HepG2 (cell line): Measurements from ENCODE around the gene DAB1.

Experiments used
- CBX5 ChIP-seq: sonication (generic); formaldehyde crosslinking; IDR thresholded peaks from 2 replicates; pipeline ENCODE4 v1.4.0; 2020; ENCODE audit warnings: missing genetic modification reagents, borderline replicate concordance
- XRCC5 ChIP-seq: fragments of 200-400 bp; formaldehyde crosslinking; optimal IDR thresholded peaks from 2 replicates; pipeline ENCODE3; 2017; ENCODE audit warnings: mild to moderate bottlenecking, low read length
- ZNF124 ChIP-seq: sonication (generic); formaldehyde crosslinking; IDR thresholded peaks from 2 replicates; pipeline ENCODE4 v1.4.0; 2020; ENCODE audit warnings: missing genetic modification reagents
- TF ChIP-seq, protein P1 (sequence below): sonication (generic); formaldehyde crosslinking; IDR thresholded peaks from 2 replicates; pipeline ENCODE4 v1.5.0; 2020; ENCODE audit warnings: mild to moderate bottlenecking, missing genetic modification reagents, moderate library complexity
- TF ChIP-seq, protein P2 (sequence below): sonication (generic); formaldehyde crosslinking; IDR thresholded peaks from 2 replicates; pipeline ENCODE4 v1.4.0; 2020; ENCODE audit warnings: missing genetic modification reagents

DNA sequence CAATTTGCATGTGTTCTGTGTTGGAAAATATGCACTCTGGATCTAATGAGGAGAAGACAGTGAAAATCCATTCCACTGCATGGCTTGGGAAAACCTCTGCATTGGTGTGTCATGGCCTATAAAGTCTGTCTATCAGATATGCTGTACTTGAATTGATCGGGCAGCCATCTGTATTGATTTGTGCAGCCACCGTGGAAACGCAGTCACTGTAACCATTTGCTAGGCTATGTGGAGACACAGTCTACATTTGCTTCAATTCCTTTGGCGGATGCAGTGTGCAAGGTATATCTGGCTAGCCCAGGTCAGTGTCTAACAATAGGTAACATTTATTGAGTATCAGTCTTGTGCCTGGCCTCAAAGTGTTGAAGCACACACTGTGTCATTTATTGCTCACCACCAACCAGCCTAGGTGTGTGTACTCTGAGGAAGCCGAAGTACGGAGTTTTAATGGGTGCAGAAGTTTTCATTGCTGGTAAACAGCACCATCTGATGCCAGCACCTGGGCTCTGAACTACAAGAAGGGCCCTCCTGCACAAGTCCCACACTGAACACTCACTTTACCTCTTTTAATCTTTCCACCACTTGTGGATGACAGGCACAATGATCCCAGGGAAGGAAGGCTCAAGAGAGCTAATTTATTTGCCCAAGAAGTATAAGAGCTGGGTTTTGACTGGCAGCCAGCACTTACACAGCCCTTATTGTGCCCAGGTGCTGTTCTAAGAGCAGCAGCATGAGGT is 83.4 kb downstream of the DAB1 start:
- TF ChIP-seq, protein P1, sequence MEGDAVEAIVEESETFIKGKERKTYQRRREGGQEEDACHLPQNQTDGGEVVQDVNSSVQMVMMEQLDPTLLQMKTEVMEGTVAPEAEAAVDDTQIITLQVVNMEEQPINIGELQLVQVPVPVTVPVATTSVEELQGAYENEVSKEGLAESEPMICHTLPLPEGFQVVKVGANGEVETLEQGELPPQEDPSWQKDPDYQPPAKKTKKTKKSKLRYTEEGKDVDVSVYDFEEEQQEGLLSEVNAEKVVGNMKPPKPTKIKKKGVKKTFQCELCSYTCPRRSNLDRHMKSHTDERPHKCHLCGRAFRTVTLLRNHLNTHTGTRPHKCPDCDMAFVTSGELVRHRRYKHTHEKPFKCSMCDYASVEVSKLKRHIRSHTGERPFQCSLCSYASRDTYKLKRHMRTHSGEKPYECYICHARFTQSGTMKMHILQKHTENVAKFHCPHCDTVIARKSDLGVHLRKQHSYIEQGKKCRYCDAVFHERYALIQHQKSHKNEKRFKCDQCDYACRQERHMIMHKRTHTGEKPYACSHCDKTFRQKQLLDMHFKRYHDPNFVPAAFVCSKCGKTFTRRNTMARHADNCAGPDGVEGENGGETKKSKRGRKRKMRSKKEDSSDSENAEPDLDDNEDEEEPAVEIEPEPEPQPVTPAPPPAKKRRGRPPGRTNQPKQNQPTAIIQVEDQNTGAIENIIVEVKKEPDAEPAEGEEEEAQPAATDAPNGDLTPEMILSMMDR (CRISPR knock-in tag) = peak; percentile 59
- TF ChIP-seq, protein P2, sequence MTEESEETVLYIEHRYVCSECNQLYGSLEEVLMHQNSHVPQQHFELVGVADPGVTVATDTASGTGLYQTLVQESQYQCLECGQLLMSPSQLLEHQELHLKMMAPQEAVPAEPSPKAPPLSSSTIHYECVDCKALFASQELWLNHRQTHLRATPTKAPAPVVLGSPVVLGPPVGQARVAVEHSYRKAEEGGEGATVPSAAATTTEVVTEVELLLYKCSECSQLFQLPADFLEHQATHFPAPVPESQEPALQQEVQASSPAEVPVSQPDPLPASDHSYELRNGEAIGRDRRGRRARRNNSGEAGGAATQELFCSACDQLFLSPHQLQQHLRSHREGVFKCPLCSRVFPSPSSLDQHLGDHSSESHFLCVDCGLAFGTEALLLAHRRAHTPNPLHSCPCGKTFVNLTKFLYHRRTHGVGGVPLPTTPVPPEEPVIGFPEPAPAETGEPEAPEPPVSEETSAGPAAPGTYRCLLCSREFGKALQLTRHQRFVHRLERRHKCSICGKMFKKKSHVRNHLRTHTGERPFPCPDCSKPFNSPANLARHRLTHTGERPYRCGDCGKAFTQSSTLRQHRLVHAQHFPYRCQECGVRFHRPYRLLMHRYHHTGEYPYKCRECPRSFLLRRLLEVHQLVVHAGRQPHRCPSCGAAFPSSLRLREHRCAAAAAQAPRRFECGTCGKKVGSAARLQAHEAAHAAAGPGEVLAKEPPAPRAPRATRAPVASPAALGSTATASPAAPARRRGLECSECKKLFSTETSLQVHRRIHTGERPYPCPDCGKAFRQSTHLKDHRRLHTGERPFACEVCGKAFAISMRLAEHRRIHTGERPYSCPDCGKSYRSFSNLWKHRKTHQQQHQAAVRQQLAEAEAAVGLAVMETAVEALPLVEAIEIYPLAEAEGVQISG = no peak
- TF ChIP-seq ZNF124 (CRISPR knock-in tag) (no peak), CBX5 (CRISPR knock-in tag) (no peak), XRCC5 (no peak)
